ENCODE measurements around the gene RMRP. TPM values are rescaled to one million over a fixed set of nuclear protein-coding genes. Genes with fewer than 3 reads are reported as not detected.

RMRP gene
- total and polyA plus RNA-seq, 2 of the 4 experiments (the other 2 are of a cell fraction): 39.7 to 13,690 TPM

DNA sequence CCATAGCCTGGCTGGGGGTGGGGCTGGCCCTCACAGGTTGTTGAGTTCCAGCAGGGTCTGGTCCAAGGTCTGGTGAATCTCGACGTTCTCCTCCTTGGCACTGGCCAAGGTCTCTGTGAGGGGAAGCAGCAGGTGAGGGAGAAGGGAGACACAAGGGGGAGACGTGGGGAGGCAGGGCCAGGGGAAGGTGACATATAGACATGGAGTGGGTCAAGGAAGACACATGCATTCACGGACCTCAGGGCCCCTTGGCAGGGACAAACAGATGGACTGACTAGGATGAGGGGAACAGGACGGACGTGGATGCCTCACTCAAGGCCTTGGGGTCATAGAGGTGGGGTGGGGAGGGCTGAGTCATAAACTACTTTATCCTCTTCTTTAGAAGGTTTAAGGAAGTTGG is 24.2 kb upstream of the RMRP start:
- in situ Hi-C loops (cut with MboI; ENCODE audit: low sequenced_read_pairs) (no loop called here), intact Hi-C loops (cut with micrococcal nuclease) (loop anchor here (10.0 kb wide), 1 partner anchor 77 kb away; the partner anchor contains the start of gene TESK1), dilution Hi-C loops (cut with HindIII; ENCODE audit: low sequenced_read_pairs, unreplicated experiment) (no loop called here)
- peaks cover 72% of the 10 kb centered on the region for H4K20me1 ChIP-seq (ENCODE audit: insufficient read depth, low read length)
- H3K4me3 ChIP-seq (ENCODE audit: insufficient read depth, low read depth, low read length): no peak overlapping the region
- H2BK20ac ChIP-seq (ENCODE audit: low read depth, low read length): no peak overlapping the region
- H3K27ac ChIP-seq (ENCODE audit: insufficient read depth, low read length): peak overlapping the region; percentile 47
- peak overlapping the region; percentile 69 for H3K4ac ChIP-seq (ENCODE audit: low read depth, low read length)
- no peak overlapping the region for H3K23ac ChIP-seq (ENCODE audit: low read depth, low read length)
- H3K9ac ChIP-seq (ENCODE audit: low read depth, low read length): peak overlapping the region; percentile 23; the same call in 1 of the 2 replicates
- peak overlapping the region; percentile 25 for H2AFZ ChIP-seq (replicated peaks; ENCODE audit: low read length, poor library complexity)
- WGBS, 2 experiments (ENCODE audit: extremely low coverage in 2 of 2, insufficient read length in 1 of 2): 82% methylated on average over 3 of the region's 6 CpGs; no CpG with 5 or more reads in 1 of the 2 experiments
- ChIA-PET POLR2A (ENCODE audit: unreplicated experiment) (interaction anchor here (1.3 kb wide), 1 partner anchor 21 kb away, joined by 3 read pairs; no protein-coding TSS in a partner anchor), CTCF (no interaction called here)
- peak overlapping the region; percentile 14; the same call in 1 of the 2 replicates for H2AK5ac ChIP-seq (ENCODE audit: low read depth, low read length)
- H2BK120ac ChIP-seq (ENCODE audit: low read depth, low read length): no peak overlapping the region
- no TSS peak for BruUV-seq (replicated peaks)
- no peak overlapping the region for H2BK15ac ChIP-seq (ENCODE audit: low read depth, low read length)
- no peak for TF ChIP-seq RAD21 (IDR thresholded peaks at IDR 0.05; ENCODE audit: low read length)
- TF ChIP-seq, protein P1, sequence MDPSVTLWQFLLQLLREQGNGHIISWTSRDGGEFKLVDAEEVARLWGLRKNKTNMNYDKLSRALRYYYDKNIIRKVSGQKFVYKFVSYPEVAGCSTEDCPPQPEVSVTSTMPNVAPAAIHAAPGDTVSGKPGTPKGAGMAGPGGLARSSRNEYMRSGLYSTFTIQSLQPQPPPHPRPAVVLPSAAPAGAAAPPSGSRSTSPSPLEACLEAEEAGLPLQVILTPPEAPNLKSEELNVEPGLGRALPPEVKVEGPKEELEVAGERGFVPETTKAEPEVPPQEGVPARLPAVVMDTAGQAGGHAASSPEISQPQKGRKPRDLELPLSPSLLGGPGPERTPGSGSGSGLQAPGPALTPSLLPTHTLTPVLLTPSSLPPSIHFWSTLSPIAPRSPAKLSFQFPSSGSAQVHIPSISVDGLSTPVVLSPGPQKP (IDR thresholded peaks at IDR 0.05; ENCODE audit: borderline replicate concordance, low read depth, low read length): no peak
- no peak for TF ChIP-seq SMC3 (IDR thresholded peaks at IDR 0.05; ENCODE audit: low read depth, low read length)
- peak overlapping the region; percentile 53; the same call in 1 of the 2 replicates for H3K14ac ChIP-seq (replicated peaks; ENCODE audit: low read depth, low read length)
- H2BK5ac ChIP-seq (ENCODE audit: low read depth, low read length, poor library complexity, severe bottlenecking): peak overlapping the region; percentile 82
- H3K36me3 ChIP-seq (ENCODE audit: control insufficient read depth, insufficient read depth, low read length): peaks cover 53% of the 10 kb centered on the region
- no peak overlapping the region for H3K56ac ChIP-seq (ENCODE audit: extremely low read depth, insufficient read depth, low read length)
- H4K5ac ChIP-seq (ENCODE audit: low read depth, low read length): no peak overlapping the region; the same call in 1 of the 2 replicates
- DNase-seq (no peak), ATAC-seq (ENCODE audit: low read depth) (peak; percentile 0; the same call in 1 of the 2 replicates)
- H3K9me1 ChIP-seq (ENCODE audit: insufficient read depth, low read length): peaks cover 53% of the 10 kb centered on the region
- H3K4me2 ChIP-seq (ENCODE audit: low read depth, low read length): no peak overlapping the region; the same call in 1 of the 2 replicates
- peak overlapping the region in 1 of 2 experiments; percentile 12; a peak in 1 of 4 replicates for H4K8ac ChIP-seq (ENCODE audit: low read depth in 2 of 2, low read length in 2 of 2)
- H3K18ac ChIP-seq (ENCODE audit: low read depth, low read length): no peak overlapping the region
- peaks cover 55% of the 10 kb centered on the region for H3K4me1 ChIP-seq (ENCODE audit: control insufficient read depth, insufficient read depth, low read length)
- no peaks in the 10 kb centered on the region for H3K9me3 ChIP-seq (ENCODE audit: control insufficient read depth, insufficient read depth, low read length)
- H2AK9ac ChIP-seq (replicated peaks; ENCODE audit: low read depth, low read length, poor library complexity): peak overlapping the region; percentile 17
- peaks cover 13 to 70% of the 10 kb centered on the region in 2 experiments for H3K79me1 ChIP-seq (ENCODE audit: low read depth in 1 of 2, low read length in 2 of 2)
- H3K27me3 ChIP-seq (ENCODE audit: control insufficient read depth, insufficient read depth, low read length): no peaks in the 10 kb centered on the region
- peak overlapping the region; percentile 5; the same call in 1 of the 2 replicates for H4K91ac ChIP-seq (ENCODE audit: insufficient read depth, low read depth, low read length)
